ENCODE results near the gene CELA3B.

CELA3B gene

DNA sequence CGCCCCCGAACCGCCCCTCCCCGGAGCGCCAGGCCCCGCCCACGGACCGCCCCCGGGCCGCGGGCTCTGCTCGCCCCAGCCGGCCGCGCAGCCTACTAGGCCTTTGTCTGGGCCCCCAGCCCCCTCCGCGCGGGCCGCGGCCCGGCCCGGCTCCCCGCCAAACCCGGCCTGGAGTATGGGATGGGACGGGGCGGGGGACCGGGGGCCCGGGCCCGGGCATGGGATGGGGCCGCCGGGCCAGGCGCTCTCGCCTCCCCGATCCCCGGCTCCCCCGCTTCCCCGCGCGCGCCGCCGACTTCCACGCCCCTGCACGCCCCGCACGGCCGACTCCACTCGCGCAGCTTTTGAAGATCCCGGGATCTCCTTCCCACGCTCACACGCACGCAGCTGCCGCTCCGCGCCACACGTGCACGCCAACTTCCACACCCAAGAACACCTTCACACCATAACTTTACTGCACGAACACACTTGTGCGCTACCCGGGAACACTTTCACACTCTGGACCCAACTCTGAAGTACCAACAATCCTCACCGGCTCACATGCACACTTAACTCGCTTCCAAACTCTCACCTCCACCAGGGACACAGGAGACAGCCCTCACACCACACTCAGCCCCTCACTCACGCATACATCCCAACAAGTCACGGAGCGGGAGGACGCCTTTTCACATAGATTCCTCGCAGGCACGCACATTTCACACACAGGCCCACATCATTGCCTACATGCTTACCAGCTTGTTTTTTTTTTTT lies 39.3 kb upstream of the CELA3B start (continued):
- TF ChIP-seq, protein P1, sequence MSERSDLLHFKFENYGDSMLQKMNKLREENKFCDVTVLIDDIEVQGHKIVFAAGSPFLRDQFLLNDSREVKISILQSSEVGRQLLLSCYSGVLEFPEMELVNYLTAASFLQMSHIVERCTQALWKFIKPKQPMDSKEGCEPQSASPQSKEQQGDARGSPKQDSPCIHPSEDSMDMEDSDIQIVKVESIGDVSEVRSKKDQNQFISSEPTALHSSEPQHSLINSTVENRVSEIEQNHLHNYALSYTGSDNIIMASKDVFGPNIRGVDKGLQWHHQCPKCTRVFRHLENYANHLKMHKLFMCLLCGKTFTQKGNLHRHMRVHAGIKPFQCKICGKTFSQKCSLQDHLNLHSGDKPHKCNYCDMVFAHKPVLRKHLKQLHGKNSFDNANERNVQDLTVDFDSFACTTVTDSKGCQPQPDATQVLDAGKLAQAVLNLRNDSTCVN (tag by site-specific recombination; optimal IDR thresholded peaks at IDR 0.05), result peak; percentile 80
- no peak for TF ChIP-seq TRIM28 (IDR thresholded peaks at IDR 0.05; ENCODE audit: borderline replicate concordance, low read length)
- peak; percentile 65; the same call in 1 of the 2 replicates for TF ChIP-seq ZNF561 (tag by site-specific recombination; IDR thresholded peaks at IDR 0.05; ENCODE audit: borderline replicate concordance)
- TF ChIP-seq, protein P2, sequence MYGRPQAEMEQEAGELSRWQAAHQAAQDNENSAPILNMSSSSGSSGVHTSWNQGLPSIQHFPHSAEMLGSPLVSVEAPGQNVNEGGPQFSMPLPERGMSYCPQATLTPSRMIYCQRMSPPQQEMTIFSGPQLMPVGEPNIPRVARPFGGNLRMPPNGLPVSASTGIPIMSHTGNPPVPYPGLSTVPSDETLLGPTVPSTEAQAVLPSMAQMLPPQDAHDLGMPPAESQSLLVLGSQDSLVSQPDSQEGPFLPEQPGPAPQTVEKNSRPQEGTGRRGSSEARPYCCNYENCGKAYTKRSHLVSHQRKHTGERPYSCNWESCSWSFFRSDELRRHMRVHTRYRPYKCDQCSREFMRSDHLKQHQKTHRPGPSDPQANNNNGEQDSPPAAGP (tag by site-specific recombination; IDR thresholded peaks at IDR 0.05), result 0 out of 2 replicates have a peak, but pooled peaks have one; percentile 29
- peak; percentile 88 for TF ChIP-seq PRDM1 (tag by site-specific recombination; IDR thresholded peaks at IDR 0.05)
- TF ChIP-seq ZNF19 (tag by site-specific recombination; IDR thresholded peaks at IDR 0.05; ENCODE audit: low read depth), result no peak
- peak; percentile 59; the same call in 1 of the 2 replicates for TF ChIP-seq ZNF2 (tag by site-specific recombination; IDR thresholded peaks at IDR 0.05)
- TF ChIP-seq, protein P3, sequence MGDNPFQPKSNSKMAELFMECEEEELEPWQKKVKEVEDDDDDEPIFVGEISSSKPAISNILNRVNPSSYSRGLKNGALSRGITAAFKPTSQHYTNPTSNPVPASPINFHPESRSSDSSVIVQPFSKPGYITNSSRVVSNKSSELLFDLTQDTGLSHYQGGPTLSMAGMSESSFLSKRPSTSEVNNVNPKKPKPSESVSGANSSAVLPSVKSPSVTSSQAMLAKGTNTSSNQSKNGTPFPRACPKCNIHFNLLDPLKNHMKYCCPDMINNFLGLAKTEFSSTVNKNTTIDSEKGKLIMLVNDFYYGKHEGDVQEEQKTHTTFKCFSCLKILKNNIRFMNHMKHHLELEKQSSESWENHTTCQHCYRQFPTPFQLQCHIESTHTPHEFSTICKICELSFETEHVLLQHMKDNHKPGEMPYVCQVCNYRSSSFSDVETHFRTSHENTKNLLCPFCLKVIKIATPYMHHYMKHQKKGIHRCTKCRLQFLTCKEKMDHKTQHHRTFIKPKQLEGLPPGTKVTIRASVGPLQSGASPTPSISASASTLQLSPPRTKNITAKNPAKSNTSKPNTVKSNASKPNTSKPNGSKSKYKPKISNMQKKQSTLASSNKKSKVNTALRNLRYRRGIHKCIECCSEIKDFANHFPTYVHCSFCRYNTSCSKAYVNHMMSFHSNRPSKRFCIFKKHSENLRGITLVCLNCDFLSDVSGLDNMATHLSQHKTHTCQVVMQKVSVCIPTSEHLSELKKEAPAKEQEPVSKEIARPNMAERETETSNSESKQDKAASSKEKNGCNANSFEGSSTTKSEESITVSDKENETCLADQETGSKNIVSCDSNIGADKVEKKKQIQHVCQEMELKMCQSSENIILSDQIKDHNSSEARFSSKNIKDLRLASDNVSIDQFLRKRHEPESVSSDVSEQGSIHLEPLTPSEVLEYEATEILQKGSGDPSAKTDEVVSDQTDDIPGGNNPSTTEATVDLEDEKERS (tag by site-specific recombination; IDR thresholded peaks at IDR 0.05), result no peak
- TF ChIP-seq, protein P4, sequence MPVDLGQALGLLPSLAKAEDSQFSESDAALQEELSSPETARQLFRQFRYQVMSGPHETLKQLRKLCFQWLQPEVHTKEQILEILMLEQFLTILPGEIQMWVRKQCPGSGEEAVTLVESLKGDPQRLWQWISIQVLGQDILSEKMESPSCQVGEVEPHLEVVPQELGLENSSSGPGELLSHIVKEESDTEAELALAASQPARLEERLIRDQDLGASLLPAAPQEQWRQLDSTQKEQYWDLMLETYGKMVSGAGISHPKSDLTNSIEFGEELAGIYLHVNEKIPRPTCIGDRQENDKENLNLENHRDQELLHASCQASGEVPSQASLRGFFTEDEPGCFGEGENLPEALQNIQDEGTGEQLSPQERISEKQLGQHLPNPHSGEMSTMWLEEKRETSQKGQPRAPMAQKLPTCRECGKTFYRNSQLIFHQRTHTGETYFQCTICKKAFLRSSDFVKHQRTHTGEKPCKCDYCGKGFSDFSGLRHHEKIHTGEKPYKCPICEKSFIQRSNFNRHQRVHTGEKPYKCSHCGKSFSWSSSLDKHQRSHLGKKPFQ (tag by site-specific recombination; IDR thresholded peaks at IDR 0.05), result peak; percentile 96
- no peak for TF ChIP-seq ZNF501 (tag by site-specific recombination; IDR thresholded peaks at IDR 0.05)
- TF ChIP-seq YY2 (tag by site-specific recombination; IDR thresholded peaks at IDR 0.05), result no peak
- TF ChIP-seq ZNF600 (tag by site-specific recombination; IDR thresholded peaks at IDR 0.05), result 0 out of 2 replicates have a peak, but pooled peaks have one; percentile 33
- TF ChIP-seq ZNF133 (tag by site-specific recombination; IDR thresholded peaks at IDR 0.05), result no peak
- TF ChIP-seq ZNF596 (tag by site-specific recombination; IDR thresholded peaks at IDR 0.05), result 0 out of 2 replicates have a peak, but pooled peaks have one; percentile 19
- 0 out of 2 replicates have a peak, but pooled peaks have one; percentile 16 for TF ChIP-seq SP7 (tag by site-specific recombination; IDR thresholded peaks at IDR 0.05)
- 0 out of 2 replicates have a peak, but pooled peaks have one; percentile 31 for TF ChIP-seq IKZF3 (tag by site-specific recombination; IDR thresholded peaks at IDR 0.05)
- TF ChIP-seq, protein P5, sequence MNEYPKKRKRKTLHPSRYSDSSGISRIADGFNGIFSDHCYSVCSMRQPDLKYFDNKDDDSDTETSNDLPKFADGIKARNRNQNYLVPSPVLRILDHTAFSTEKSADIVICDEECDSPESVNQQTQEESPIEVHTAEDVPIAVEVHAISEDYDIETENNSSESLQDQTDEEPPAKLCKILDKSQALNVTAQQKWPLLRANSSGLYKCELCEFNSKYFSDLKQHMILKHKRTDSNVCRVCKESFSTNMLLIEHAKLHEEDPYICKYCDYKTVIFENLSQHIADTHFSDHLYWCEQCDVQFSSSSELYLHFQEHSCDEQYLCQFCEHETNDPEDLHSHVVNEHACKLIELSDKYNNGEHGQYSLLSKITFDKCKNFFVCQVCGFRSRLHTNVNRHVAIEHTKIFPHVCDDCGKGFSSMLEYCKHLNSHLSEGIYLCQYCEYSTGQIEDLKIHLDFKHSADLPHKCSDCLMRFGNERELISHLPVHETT (tag by site-specific recombination; IDR thresholded peaks at IDR 0.05), result 0 out of 2 replicates have a peak, but pooled peaks have one; percentile 30

Data from HEK293 (cell line).